GM23338 (cell line): Measurements from ENCODE around the gene SPINK7. TPM values are rescaled to one million over a fixed set of nuclear protein-coding genes. Genes with fewer than 3 reads are reported as not detected.

Experiments
- ATAC-seq: fragments of 200-7000 bp; cut with Tn5 transposase; 3 replicates; pipeline ENCODE4 v1.9.1; 2020
- DNase-seq: peaks from one replicate; pipeline ENCODE4 v3.0.0-alpha.2; 2015; ENCODE audit warnings: low spot score
- H2AFZ ChIP-seq: fragments of 200-600 bp; sonication (generic); 2 replicates; pipeline ENCODE4 v1.8.0; 2016; ENCODE audit warnings: antibody characterized with exemption, mild to moderate bottlenecking, moderate library complexity
- H3F3A ChIP-seq: fragments of 200-600 bp; sonication (generic); replicated peaks from 2 replicates; pipeline ENCODE4 v1.8.0; 2017; ENCODE audit warnings: antibody characterized with exemption, mixed run types, low read depth
- H3K27ac ChIP-seq: fragments of 200-600 bp; sonication (generic); 2 replicates; pipeline ENCODE4 v1.6.1; 2016; ENCODE audit warnings: low read depth
- H3K27me3 ChIP-seq: fragments of 200-600 bp; sonication (generic); 2 replicates; pipeline ENCODE4 v1.8.0; 2016; ENCODE audit warnings: mild to moderate bottlenecking, mixed run types, moderate library complexity; ENCODE audit not compliant: insufficient read depth
- H3K36me3 ChIP-seq: fragments of 200-600 bp; sonication (generic); 2 replicates; pipeline ENCODE4 v1.8.0; 2016; ENCODE audit warnings: mild to moderate bottlenecking; ENCODE audit not compliant: insufficient read depth
- H3K4me1 ChIP-seq: fragments of 200-600 bp; sonication (generic); 2 replicates; pipeline ENCODE4 v1.8.0; 2016; ENCODE audit warnings: mild to moderate bottlenecking, moderate library complexity; ENCODE audit not compliant: insufficient read depth
- H3K4me2 ChIP-seq: fragments of 200-600 bp; sonication (generic); 2 replicates; pipeline ENCODE4 v1.7.1; 2017; ENCODE audit warnings: mixed run types
- H3K4me3 ChIP-seq: fragments of 200-600 bp; sonication (generic); 2 replicates; pipeline ENCODE4 v1.6.1; 2016; ENCODE audit warnings: mixed run types
- H3K79me2 ChIP-seq: fragments of 200-600 bp; sonication (generic); replicated peaks from 2 replicates; pipeline ENCODE4 v1.8.0; 2017; ENCODE audit warnings: mild to moderate bottlenecking; ENCODE audit not compliant: insufficient read depth
- H3K9me2 ChIP-seq: fragments of 200-600 bp; sonication (generic); 2 replicates; pipeline ENCODE4 v1.8.0; 2017; ENCODE audit not compliant: insufficient read depth
- H4K20me1 ChIP-seq: fragments of 200-600 bp; sonication (generic); replicated peaks from 2 replicates; pipeline ENCODE4 v1.8.0; 2017; ENCODE audit warnings: mild to moderate bottlenecking; ENCODE audit not compliant: insufficient read depth
- H3K27ac Mint-ChIP-seq: 2 replicates; pipeline ENCODE4 v1.8.0; 2020; ENCODE audit warnings: inconsistent platforms, mild to moderate bottlenecking, moderate library complexity, mixed read lengths
- H3K27me3 Mint-ChIP-seq: 3 replicates; pipeline ENCODE4 v1.8.0; 2022; ENCODE audit warnings: low read depth, mild to moderate bottlenecking, moderate library complexity, mixed read lengths, inconsistent platforms; ENCODE audit not compliant: insufficient read depth, poor library complexity
- H3K36me3 Mint-ChIP-seq: 3 replicates; pipeline ENCODE4 v1.8.0; 2021; ENCODE audit warnings: low read depth, mild to moderate bottlenecking, inconsistent platforms, moderate library complexity, mixed read lengths
- H3K4me1 Mint-ChIP-seq: 3 replicates; pipeline ENCODE4 v1.8.0; 2020; ENCODE audit warnings: mild to moderate bottlenecking, inconsistent platforms, mixed read lengths
- H3K4me3 Mint-ChIP-seq: 3 replicates; pipeline ENCODE4 v1.8.0; 2021; ENCODE audit warnings: moderate library complexity, mild to moderate bottlenecking, inconsistent platforms, mixed read lengths
- H3K9me3 Mint-ChIP-seq: 3 replicates; pipeline ENCODE4 v1.8.0; 2020; ENCODE audit warnings: moderate library complexity, mild to moderate bottlenecking, inconsistent platforms, mixed read lengths
- CTCF ChIP-seq, 2 experiments: fragments of 200-600 bp in 1 of 2; sonication (generic) in 1 of 2; conservative IDR thresholded peaks; 2 replicates each; pipeline versions ENCODE4 v1.5.1 to v1.6.1; 2016 to 2017; ENCODE audit warnings: antibody characterized with exemption in 2 of 2, low read depth in 2 of 2, mild to moderate bottlenecking in 2 of 2, moderate library complexity in 1 of 2
- EZH2 ChIP-seq: fragments of 200-600 bp; sonication (generic); IDR thresholded peaks from one replicate; pipeline ENCODE4 v1.8.0; 2017; ENCODE audit warnings: antibody characterized with exemption, mild to moderate bottlenecking, low read depth; ENCODE audit not compliant: unreplicated experiment
- EZH2phosphoT487 ChIP-seq: fragments of 200-600 bp; sonication (generic); IDR thresholded peaks from one replicate; pipeline ENCODE4 v1.8.1; 2018; ENCODE audit warnings: antibody characterized with exemption; ENCODE audit not compliant: unreplicated experiment
- NANOG ChIP-seq: IDR thresholded peaks from 2 replicates; pipeline ENCODE4 v1.6.1; 2016; ENCODE audit warnings: antibody characterized with exemption, borderline replicate concordance
- POLR2AphosphoS5 ChIP-seq: IDR thresholded peaks from 2 replicates; pipeline ENCODE4 v1.6.1; 2016; ENCODE audit warnings: antibody characterized with exemption, low read depth
- REST ChIP-seq: IDR thresholded peaks from one replicate; pipeline ENCODE4 v1.6.1; 2018; ENCODE audit warnings: antibody characterized with exemption; ENCODE audit not compliant: unreplicated experiment
- ZNF331 ChIP-seq: fragments of 250-450 bp; sonication (Bioruptor Pico); IDR thresholded peaks from 2 replicates; pipeline ENCODE4 v1.5.0; 2020; ENCODE audit warnings: low read depth, mild to moderate bottlenecking, moderate library complexity
- polyA plus RNA-seq: library from polyadenylated mRNA; unstranded; fragments of >200 nt; fragmentation: Nextera tagmentation; extraction: Ambion mirVana; gene quantifications from 2 replicates; pipeline ENCODE4 v1.2.1, GENCODE V29; 2016
- total RNA-seq: library from RNA; depleted of rRNA; stranded (reverse); fragments of >200 nt; shearing (Covaris generic); gene quantifications from 2 replicates; pipeline ENCODE4 v1.2.3, GENCODE V29; 2014

SPINK7 gene
- total and polyA plus RNA-seq, 2 experiments from 2014 or later = not detected

- H3K4me1 Mint-ChIP-seq = peaks cover 5% of the 10 kb centered on the region
- TF ChIP-seq REST (no peak), CTCF (conservative IDR thresholded peaks at IDR 0.05; ENCODE audit: low read depth in 2 of 2) (peak; percentile 73 to 74)
- H3K27ac ChIP-seq = no peak overlapping the region
- no peak overlapping the region for H3K4me3 ChIP-seq
- H3K9me2 ChIP-seq = no peaks in the 10 kb centered on the region
- H3K9me3 Mint-ChIP-seq = no peaks in the 10 kb centered on the region; the same call in 2 of the 3 replicates
- peak overlapping the region; percentile 57 for H3K27ac Mint-ChIP-seq
- DNase-seq (peak; percentile 79), ATAC-seq (peak; percentile 94)
- no peaks in the 10 kb centered on the region for H3K27me3 Mint-ChIP-seq
- H3K4me2 ChIP-seq = no peak overlapping the region
- H4K20me1 ChIP-seq = no peaks in the 10 kb centered on the region
- H3K27me3 ChIP-seq = no peaks in the 10 kb centered on the region
- H3K4me1 ChIP-seq = no peaks in the 10 kb centered on the region
- H3K36me3 Mint-ChIP-seq = no peaks in the 10 kb centered on the region
- no peaks in the 10 kb centered on the region for H3F3A ChIP-seq
- no peaks in the 10 kb centered on the region for H3K36me3 ChIP-seq
- no peak overlapping the region for H2AFZ ChIP-seq
- no peak overlapping the region for H3K4me3 Mint-ChIP-seq
- no peaks in the 10 kb centered on the region for H3K79me2 ChIP-seq
Observed at GRCh38 chr5:148290271-148291195, 21.7 kb upstream of the SPINK7 start.

GRCh38 chr5:148297731-148298130 is 14.5 kb upstream of the SPINK7 start:
- no peak overlapping the region for H3K4me3 Mint-ChIP-seq
- no peaks in the 10 kb centered on the region for H3K27me3 ChIP-seq
- no peaks in the 10 kb centered on the region for H3K4me1 Mint-ChIP-seq
- no peak overlapping the region for H2AFZ ChIP-seq
- no peaks in the 10 kb centered on the region for H3K36me3 Mint-ChIP-seq
- H3F3A ChIP-seq = no peaks in the 10 kb centered on the region
- H3K27me3 Mint-ChIP-seq = no peaks in the 10 kb centered on the region
- H4K20me1 ChIP-seq = no peaks in the 10 kb centered on the region
- peak; percentile 52 for DNase-seq
- H3K4me3 ChIP-seq = no peak overlapping the region
- no peak overlapping the region for H3K4me2 ChIP-seq
- ATAC-seq = peak; percentile 50; the same call in 2 of the 3 replicates
- no peaks in the 10 kb centered on the region for H3K36me3 ChIP-seq
- no peak overlapping the region for H3K27ac Mint-ChIP-seq
- H3K4me1 ChIP-seq = no peaks in the 10 kb centered on the region
- H3K79me2 ChIP-seq = no peaks in the 10 kb centered on the region
- no peaks in the 10 kb centered on the region for H3K9me3 Mint-ChIP-seq
- H3K9me2 ChIP-seq = no peaks in the 10 kb centered on the region; the same call in 1 of the 2 replicates
- H3K27ac ChIP-seq = no peak overlapping the region
- TF ChIP-seq POLR2AphosphoS5 = no peak
- TF ChIP-seq CTCF (conservative IDR thresholded peaks at IDR 0.05; ENCODE audit: low read depth in 2 of 2) = peak in 1 of 2 experiments; percentile 39; a peak in 2 of 4 replicates
- no peak for TF ChIP-seq ZNF331 (CRISPR knock-in tag)
- TF ChIP-seq NANOG = no peak
- no peak for TF ChIP-seq EZH2phosphoT487
- TF ChIP-seq EZH2 = no peak
